Activated T-cell treated with anti-CD3 and anti-CD28 coated beads, Interleukin-2, amount 50 U/mL, for 24 hours (primary cell): ENCODE measurements around the gene BBC3.
"Not testable (repeated sequence)": the region's sequence is repeated elsewhere in the genome, so short reads cannot be mapped to it uniquely, and the experiment has no call there.

Experiments used
- DNase-seq: peaks from one replicate; pipeline ENCODE4 v3.0.0-alpha.2; 2020
- H3K27ac Mint-ChIP-seq: 2 replicates; pipeline ENCODE4 v1.8.0; 2020; ENCODE audit warnings: mild to moderate bottlenecking, mixed read lengths
- H3K27me3 Mint-ChIP-seq: 2 replicates; pipeline ENCODE4 v1.8.0; 2020; ENCODE audit warnings: mixed read lengths
- H3K36me3 Mint-ChIP-seq: 2 replicates; pipeline ENCODE4 v1.8.0; 2020; ENCODE audit warnings: low read depth, mixed read lengths
- H3K4me1 Mint-ChIP-seq: 2 replicates; pipeline ENCODE4 v1.8.0; 2020; ENCODE audit warnings: low read depth, mixed read lengths
- H3K4me3 Mint-ChIP-seq: 2 replicates; pipeline ENCODE4 v1.8.0; 2020; ENCODE audit warnings: mild to moderate bottlenecking, moderate library complexity, mixed read lengths
- H3K9me3 Mint-ChIP-seq: 2 replicates; pipeline ENCODE4 v1.8.0; 2020; ENCODE audit warnings: mixed read lengths

The BBC3 gene, protein sequence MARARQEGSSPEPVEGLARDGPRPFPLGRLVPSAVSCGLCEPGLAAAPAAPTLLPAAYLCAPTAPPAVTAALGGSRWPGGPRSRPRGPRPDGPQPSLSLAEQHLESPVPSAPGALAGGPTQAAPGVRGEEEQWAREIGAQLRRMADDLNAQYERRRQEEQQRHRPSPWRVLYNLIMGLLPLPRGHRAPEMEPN

DNA sequence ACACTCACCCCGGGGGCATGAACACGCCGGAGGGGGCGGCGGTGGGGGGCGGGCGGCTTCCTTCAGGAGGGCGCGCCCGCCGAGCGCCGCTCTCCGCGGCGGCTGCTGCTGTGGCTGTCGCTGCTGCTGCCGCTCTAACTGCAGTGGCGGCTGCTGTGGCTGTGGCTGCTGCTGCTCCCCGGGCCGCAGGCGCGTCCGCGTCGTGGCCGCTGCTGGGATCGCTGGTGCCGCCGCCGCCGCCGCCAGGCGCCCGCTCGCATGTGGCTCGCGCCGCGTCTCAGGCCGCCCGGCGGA is at the start of gene BBC3:
Gene BBC3, minus strand, starts transcription at position 279 of the 294 bp plus-strand sequence. CDS start 2,768 bp downstream, outside the sequence.
- no peaks in the 10 kb centered on the region for H3K36me3 Mint-ChIP-seq
- peak within 1 kb of the TSS; percentile 73 for H3K4me3 Mint-ChIP-seq
- H3K9me3 Mint-ChIP-seq, result no peaks in the 10 kb centered on the region
- DNase-seq, result no peak
- H3K27ac Mint-ChIP-seq, result peak within 1 kb of the TSS; percentile 77
- H3K4me1 Mint-ChIP-seq, result peaks cover 29% of the 10 kb centered on the region
- H3K27me3 Mint-ChIP-seq, result no peaks in the 10 kb centered on the region

DNA sequence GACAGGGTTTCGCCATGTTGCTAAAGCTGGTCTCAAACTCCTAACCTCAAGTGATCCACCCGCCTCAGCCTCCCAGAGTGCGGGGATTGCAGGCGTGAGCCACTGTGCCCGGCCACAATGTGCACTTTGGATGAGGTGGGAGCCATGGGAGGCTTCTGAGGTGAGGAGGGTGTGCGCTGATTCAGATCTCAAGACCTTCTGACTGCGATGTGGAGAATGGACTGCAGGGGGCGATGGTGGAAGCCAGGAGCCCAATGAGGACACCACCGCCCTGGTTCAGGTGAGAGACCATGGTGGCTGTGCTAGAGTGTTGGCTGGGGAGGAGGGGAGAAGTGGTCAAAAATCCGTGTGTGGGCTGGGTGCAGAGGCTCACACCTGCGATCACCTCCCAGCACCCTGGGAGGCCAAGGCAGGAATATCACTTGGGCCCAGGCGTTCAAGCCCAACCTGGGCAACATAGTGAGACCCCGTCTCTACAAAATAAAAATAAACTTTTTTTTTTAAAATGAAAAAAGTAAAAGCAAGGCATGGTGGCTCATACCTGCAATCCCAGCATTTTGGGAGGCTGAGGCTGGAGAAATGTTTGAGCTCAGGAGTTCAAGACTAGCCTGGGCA is 49.3 kb upstream of the BBC3 start:
- Mint-ChIP-seq H3K9me3 (no peaks in the 10 kb centered on the region), H3K4me3 (no peak overlapping the region), H3K36me3 (peaks cover 11% of the 10 kb centered on the region), H3K4me1 (peaks cover 18% of the 10 kb centered on the region), H3K27ac (no peak overlapping the region), H3K27me3 (no peaks in the 10 kb centered on the region)
- DNase-seq, result peak; percentile 72

DNA sequence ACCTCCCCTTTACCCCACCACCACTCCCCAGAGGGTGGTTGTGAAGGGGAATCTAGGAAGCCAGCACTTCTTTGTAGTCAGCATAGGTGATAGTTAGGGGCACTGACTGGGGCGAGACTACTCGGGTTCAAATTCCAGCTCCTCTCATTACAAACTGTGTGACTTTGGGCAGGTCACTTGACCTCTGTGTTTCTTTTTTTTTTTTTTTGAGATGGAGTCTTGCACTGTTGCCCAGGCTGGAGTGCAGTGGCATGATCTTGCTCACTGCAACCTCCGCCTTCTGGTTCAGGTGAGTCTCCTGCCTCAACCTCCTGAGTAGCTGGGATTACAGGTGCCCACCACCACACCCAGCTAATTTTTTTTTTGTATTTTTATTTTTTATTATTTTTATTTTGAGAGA is 45.5 kb upstream of the BBC3 start:
- H3K36me3 Mint-ChIP-seq, result peaks cover 26% of the 10 kb centered on the region
- H3K4me1 Mint-ChIP-seq, result peaks cover 26% of the 10 kb centered on the region
- not testable (repeated sequence) for DNase-seq, H3K27ac Mint-ChIP-seq, H3K27me3 Mint-ChIP-seq, H3K4me3 Mint-ChIP-seq, H3K9me3 Mint-ChIP-seq

DNA sequence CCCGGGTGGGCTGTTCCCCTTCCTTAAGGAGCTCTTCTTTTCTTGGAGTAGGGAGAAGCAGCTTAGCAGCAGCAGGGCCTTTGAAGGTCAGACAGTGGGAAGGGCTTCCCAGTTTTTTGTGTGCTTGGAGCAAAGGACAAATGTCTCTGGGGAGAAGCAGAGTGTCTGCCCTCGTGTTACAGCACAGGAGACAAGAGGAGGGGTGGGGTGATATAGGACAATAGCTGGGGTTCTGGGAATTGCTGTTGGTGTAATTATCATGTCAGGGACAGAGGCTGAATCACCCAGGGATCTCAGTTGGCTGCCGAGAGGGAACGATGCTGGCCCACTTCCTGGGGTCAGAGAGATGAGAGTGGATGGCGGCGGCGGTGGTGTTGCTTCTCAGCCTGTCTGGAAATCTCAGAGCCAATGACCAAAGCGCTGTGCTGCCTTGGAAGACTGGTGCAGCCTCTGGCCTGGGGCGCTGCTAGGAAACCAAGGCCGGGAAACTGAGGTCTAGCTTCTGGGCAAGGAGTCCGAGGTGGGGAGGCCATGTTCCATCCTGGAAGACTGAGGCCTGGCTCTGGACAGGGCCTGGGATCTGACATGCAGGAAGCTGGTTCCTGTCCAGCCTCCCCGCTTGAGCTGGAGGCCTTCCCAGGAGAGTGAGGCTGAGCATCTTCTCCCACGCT is 44.9 kb upstream of the BBC3 start:
- Mint-ChIP-seq H3K9me3 (no peaks in the 10 kb centered on the region), H3K36me3 (peaks cover 30% of the 10 kb centered on the region), H3K27ac (peak overlapping the region; percentile 74), H3K4me1 (peaks cover 26% of the 10 kb centered on the region), H3K4me3 (peak overlapping the region; percentile 74), H3K27me3 (no peaks in the 10 kb centered on the region)
- no peak for DNase-seq

DNA sequence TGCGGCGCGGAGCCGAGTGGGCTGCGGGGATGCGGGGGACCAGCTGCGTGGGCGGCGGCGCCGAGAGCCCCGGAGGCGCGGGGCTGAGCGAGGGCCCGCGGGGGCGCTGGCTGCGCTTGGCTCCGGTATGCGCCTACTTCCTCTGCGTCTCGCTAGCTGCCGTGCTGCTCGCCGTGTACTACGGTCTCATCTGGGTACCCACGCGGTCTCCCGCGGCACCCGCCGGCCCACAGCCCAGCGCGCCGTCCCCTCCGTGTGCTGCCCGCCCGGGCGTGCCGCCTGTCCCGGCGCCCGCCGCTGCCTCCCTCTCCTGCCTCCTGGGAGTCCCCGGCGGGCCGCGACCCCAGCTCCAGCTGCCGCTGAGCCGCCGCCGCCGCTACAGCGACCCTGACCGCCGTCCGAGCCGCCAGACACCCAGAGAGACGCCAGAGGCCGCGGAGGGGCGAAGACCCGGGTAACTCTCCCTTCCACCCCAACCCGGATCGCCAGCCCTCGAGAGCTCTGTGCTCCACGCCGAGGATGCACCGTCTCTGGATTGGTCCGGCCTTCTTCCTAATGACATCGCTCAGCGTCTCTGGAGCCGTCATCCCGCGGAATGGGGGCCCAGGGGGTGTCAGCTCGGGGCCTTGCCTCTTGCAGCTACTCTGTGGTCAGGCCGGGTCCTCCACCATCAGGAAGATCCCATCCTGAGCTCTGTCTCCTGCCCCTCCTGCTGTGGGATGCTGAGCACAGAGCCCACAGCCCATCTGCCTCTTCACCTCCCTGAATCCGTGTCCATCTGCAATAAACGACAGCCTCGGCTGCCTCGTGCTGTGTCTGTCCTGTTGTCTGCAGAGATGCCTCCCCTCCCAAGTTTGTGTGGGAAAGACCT is 44.1 kb upstream of the BBC3 start:
- peaks cover 38% of the 10 kb centered on the region for H3K36me3 Mint-ChIP-seq
- no peaks in the 10 kb centered on the region for H3K27me3 Mint-ChIP-seq
- H3K4me1 Mint-ChIP-seq, result peaks cover 26% of the 10 kb centered on the region
- no peak for DNase-seq
- peak overlapping the region; percentile 74 for H3K4me3 Mint-ChIP-seq
- no peaks in the 10 kb centered on the region for H3K9me3 Mint-ChIP-seq
- H3K27ac Mint-ChIP-seq, result peak overlapping the region; percentile 74

DNA sequence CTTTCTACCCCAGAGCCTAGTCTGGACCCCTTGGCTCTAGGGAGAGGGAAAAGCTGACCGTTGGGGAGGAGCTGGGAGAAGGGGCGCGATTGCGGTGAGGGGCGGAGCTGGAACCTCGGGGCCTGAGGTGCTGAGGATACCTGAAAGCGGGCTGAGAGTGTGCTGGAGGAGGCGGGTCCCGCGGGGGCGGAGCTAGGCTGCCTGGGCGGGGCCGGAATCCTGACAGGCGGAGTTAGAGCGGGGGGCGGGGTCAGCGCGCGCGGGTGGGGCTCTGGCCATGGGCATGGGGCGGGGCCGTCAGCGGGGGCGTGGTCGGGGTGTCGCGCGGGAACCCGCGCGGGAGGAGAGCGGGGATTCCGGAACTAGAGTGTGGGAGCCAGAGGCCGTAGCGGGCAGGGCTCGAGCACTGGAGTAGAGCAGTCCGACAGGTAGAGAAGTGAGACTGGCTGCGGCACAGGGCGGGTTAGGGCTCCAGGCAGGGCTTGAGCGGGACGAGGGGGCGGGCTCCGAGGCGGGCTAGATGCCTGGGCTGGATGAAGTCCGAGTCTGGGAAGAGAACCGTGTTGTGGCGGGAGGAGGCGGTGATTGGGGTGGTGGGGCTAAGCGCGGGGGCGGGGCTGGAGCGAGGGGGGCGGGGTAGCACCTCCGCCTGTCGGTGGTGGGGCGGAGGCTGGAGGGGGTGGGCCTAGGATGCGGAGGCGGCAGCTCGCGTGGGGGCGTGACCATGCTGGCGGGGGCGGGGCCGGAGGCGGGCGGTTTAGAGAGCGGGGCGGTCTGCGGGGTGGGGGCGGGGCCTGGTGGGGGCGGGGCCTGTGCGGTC is 43.3 kb upstream of the BBC3 start, which contains the start of gene INAFM1:
Gene INAFM1, plus strand, starts transcription at position 815 of the 820 bp plus-strand sequence. CDS start 35 bp downstream, outside the sequence.
- Mint-ChIP-seq H3K36me3 (peaks cover 46% of the 10 kb centered on the region), H3K27ac (peak within 1 kb of the TSS; percentile 99), H3K4me1 (peaks cover 26% of the 10 kb centered on the region), H3K9me3 (no peaks in the 10 kb centered on the region), H3K4me3 (peak within 1 kb of the TSS; percentile 91), H3K27me3 (no peaks in the 10 kb centered on the region)
- peak; percentile 100 for DNase-seq

DNA sequence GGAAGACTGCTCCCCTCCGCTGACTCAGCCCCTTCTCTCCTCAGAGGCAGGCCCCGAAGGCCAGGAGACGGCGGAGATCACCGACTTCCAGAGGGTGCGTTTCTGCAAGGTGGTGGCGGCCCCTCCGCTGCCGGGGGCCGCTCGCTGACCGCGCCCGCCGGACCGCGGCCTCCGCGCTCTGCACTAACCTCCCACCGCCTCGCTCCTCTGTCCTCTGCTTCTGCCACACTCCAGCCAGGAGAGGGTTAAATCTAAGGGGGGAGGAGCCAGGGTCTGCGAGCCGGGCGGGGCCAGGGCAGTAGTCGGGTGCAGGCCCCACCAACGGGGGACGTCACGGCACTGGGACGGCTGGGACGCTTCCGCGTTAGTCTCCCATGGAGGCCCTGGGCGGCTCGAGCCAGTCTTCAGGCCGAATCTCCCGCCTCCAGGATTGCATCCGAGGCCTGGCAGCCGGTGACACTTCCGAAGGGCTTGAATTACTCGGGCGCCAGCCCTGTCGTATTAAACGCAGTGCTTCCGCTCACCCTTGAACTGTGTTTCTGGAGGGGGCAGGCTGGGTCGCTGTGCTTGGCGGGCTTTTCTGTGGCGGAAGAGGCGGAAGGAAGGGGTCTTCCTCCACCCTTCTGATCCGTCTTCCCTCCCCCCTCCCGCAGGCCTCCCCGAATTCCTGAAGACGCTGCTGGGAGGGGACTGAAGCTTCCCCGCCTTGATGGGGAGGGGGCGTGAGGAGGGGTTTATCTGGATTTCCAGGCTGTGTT is 42.5 kb upstream of the BBC3 start:
- Mint-ChIP-seq H3K4me1 (peaks cover 26% of the 10 kb centered on the region), H3K27me3 (no peaks in the 10 kb centered on the region), H3K36me3 (peaks cover 47% of the 10 kb centered on the region), H3K9me3 (no peaks in the 10 kb centered on the region), H3K4me3 (peak overlapping the region; percentile 91), H3K27ac (peak overlapping the region; percentile 99)
- peak; percentile 93 for DNase-seq

DNA sequence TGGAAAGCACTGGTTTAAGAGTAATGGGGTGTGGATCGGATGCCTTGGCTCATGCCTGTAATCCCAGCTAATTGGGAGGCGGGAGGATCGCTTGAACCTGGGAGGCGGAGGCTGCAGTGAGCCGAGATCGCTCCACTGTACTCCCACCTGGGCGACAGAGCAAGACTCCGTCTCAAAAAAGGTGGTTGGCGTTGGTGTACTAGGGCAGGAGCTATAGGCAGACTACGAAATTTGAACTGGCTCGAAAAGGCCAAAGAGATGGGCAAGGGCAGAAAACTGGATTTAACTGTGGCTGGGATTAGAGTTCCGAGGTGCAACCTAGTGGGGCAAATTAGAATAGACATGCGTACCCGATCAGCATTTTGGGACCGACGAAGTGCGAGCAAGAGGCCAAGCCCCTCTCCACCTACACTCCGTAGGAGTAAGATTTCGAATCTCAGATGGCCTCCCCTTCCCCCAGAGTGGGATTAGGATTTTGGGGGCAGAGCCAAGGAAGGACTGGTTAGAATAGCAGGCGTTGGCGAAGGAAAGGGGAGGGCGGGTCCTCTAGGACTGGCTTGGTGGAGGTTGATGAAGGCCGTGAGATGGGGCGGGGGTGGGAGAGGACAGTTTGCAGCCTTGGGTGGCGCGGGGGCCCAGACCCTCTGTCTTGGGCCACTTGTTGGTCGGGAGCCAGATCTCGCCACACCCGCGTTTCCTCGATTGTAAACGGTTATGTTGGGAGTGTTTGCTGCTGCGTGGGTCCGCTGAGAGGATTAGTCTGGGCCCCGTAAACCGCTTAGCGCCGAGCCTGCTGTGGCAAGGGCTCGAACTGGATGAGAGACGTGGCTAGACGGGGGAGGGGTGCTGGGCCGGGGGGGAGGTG is 41.7 kb upstream of the BBC3 start:
- peaks cover 54% of the 10 kb centered on the region for H3K36me3 Mint-ChIP-seq
- H3K4me1 Mint-ChIP-seq, result peaks cover 23% of the 10 kb centered on the region
- H3K4me3 Mint-ChIP-seq, result peak overlapping the region; percentile 91
- DNase-seq, result no peak
- H3K27me3 Mint-ChIP-seq, result no peaks in the 10 kb centered on the region
- peak overlapping the region; percentile 77 for H3K27ac Mint-ChIP-seq
- H3K9me3 Mint-ChIP-seq, result no peaks in the 10 kb centered on the region

DNA sequence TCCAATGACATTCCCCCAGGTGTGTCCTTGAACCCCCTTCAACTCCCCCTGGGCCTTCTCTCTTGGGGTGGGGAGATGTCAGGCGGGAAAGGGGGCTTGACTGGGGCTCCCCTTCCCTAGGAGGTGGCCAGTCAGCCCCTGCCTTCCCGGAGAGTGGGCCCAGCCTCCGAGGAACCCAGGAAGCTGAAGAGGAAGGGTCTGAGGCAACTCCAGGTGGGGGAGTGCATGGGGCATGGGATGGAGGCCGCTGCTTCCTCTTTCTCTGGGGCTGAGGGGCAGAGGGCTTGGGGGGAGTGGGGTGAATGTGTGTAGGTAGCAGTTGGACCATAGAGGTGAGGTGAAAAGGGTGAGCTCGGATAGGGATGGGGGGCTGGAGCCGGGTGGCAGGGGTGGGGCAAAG is 41.0 kb upstream of the BBC3 start:
- H3K4me1 Mint-ChIP-seq, result peaks cover 23% of the 10 kb centered on the region
- H3K27me3 Mint-ChIP-seq, result no peaks in the 10 kb centered on the region
- peaks cover 62% of the 10 kb centered on the region for H3K36me3 Mint-ChIP-seq
- no peaks in the 10 kb centered on the region for H3K9me3 Mint-ChIP-seq
- no peak overlapping the region for H3K4me3 Mint-ChIP-seq
- no peak overlapping the region for H3K27ac Mint-ChIP-seq
- no peak for DNase-seq

DNA sequence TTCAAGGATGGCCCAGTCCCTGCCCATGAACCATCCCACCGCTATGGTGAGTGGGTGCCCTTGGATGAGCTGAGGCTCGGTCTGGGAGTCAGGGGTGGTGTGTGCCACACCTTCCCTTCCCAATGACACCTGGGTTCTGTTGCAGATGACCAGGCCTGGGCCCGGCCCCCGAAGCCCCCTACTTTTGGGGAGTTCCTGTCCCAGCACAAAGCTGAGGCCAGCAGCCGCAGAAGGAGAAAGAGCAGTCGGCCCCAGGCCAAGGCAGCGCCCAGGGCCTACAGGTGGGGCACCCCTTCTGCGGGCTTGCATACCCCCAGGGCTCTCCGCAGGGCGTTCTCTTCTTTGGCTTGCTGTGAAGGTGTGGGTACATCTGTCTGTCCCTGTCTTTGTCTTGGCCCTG is 39.4 kb upstream of the BBC3 start:
- Mint-ChIP-seq H3K27ac (peak overlapping the region; percentile 51), H3K27me3 (no peaks in the 10 kb centered on the region), H3K36me3 (peaks cover 63% of the 10 kb centered on the region), H3K4me1 (peaks cover 13% of the 10 kb centered on the region), H3K9me3 (no peaks in the 10 kb centered on the region), H3K4me3 (no peak overlapping the region)
- no peak for DNase-seq

DNA sequence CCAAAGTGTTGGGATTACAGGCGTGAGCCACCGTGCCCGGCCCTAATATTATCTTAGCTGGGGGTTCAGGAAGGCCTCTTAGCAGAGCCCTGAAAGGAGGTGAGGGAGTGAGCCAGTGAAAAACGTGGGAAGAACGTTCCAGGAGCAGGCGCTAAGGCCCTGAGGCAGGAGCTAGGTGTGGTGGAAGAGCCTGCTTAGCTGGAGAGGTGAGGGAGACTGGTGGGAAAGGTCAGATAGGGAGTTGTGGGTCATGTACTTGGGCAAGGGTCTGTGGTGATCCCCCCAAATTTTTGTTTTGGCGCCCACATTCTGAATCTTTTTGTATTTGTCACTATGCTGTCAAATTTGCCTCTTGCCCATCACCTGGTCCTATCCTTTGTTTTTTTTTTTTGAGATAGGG is 38.6 kb upstream of the BBC3 start:
- H3K36me3 Mint-ChIP-seq, result peaks cover 69% of the 10 kb centered on the region
- DNase-seq, result no peak
- H3K27ac Mint-ChIP-seq, result peak overlapping the region; percentile 39
- no peaks in the 10 kb centered on the region for H3K9me3 Mint-ChIP-seq
- H3K4me1 Mint-ChIP-seq, result peaks cover 10% of the 10 kb centered on the region
- H3K4me3 Mint-ChIP-seq, result no peak overlapping the region
- no peaks in the 10 kb centered on the region for H3K27me3 Mint-ChIP-seq

DNA sequence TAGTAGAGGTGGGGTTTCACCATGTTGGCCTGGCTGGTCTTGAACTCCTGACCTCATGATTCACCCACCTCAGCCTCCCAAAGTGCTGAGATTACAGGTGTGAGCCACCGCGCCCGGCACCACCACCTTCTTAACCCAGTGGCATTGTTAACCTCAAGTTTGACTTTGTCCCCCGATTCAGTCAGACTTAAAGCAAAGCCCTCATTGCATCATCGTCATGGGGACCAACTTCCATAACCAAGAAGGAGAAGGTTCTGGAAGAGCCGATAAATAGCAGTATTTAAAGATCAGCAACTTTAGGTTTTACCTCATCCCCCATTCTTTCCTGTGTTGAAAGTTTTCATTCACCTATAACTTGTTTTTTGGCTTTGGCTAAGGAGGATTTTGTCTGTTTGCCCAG is 37.0 kb upstream of the BBC3 start:
- DNase-seq, result no peak
- H3K27me3 Mint-ChIP-seq, result no peaks in the 10 kb centered on the region
- H3K27ac Mint-ChIP-seq, result peak overlapping the region; percentile 18
- peaks cover 9% of the 10 kb centered on the region for H3K4me1 Mint-ChIP-seq
- H3K9me3 Mint-ChIP-seq, result no peaks in the 10 kb centered on the region
- peaks cover 72% of the 10 kb centered on the region for H3K36me3 Mint-ChIP-seq
- no peak overlapping the region for H3K4me3 Mint-ChIP-seq

DNA sequence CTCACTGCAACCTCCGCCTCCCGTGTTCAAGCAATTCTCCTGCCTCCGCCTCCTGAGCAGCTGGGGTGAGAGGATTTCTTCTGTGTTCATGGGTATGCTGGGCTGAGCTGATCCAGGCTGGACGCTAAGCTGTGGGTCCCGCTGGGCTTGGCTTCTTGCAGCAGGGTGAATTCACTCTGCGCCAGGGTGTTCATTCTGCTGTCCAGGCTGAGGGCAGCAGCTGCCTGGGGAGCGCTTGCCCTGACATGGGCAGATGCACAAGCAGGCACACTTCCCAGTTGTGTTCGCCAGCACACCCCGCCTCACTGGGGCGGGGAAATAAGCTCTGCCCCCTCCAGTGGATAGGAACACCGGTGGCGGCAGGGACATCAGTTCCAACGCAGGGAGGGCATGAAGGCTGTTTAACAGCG is 36.4 kb upstream of the BBC3 start:
- H3K4me3 Mint-ChIP-seq, result no peak overlapping the region
- H3K9me3 Mint-ChIP-seq, result no peaks in the 10 kb centered on the region
- peaks cover 2% of the 10 kb centered on the region for H3K4me1 Mint-ChIP-seq
- peaks cover 75% of the 10 kb centered on the region for H3K36me3 Mint-ChIP-seq
- no peaks in the 10 kb centered on the region for H3K27me3 Mint-ChIP-seq
- peak overlapping the region; percentile 22 for H3K27ac Mint-ChIP-seq
- no peak for DNase-seq
